Right hindlimb (tissue), 1 donor: ENCODE data around the gene RCVRN.
"Not testable (repeated sequence)": the region's sequence is repeated elsewhere in the genome, so short reads cannot be mapped to it uniquely, and the experiment has no call there.

Experiments used
- DNase-seq: peaks from one replicate; pipeline ENCODE4 v3.0.0-alpha.2; 2018

The RCVRN gene

GRCh38 chr17:9921216-9921615, 16.1 kb upstream of the RCVRN start:
- DNase-seq, result not testable (repeated sequence)

GRCh38 chr17:9918804-9919352, 13.8 kb upstream of the RCVRN start:
- no peak for DNase-seq

- DNase-seq, result no peak
Observed at GRCh38 chr17:9918352-9918751, 13.3 kb upstream of the RCVRN start.

- no peak for DNase-seq
Observed at GRCh38 chr17:9917801-9918200, 12.7 kb upstream of the RCVRN start.

- no peak for DNase-seq
Observed at GRCh38 chr17:9917131-9917530, 12.1 kb upstream of the RCVRN start.

GRCh38 chr17:9916108-9916507, 11.0 kb upstream of the RCVRN start:
- DNase-seq, result no peak

- DNase-seq, result no peak
Observed at GRCh38 chr17:9913476-9913875, 8.4 kb upstream of the RCVRN start.

- no peak for DNase-seq
Observed at GRCh38 chr17:9912121-9913099, 7.3 kb upstream of the RCVRN start.

GRCh38 chr17:9911089-9911488, 6.0 kb upstream of the RCVRN start:
- no peak for DNase-seq

- DNase-seq, result no peak
Observed at GRCh38 chr17:9908649-9909042, 3.6 kb upstream of the RCVRN start.

- DNase-seq, result peak; percentile 13
Observed at GRCh38 chr17:9907883-9908648, 3.0 kb upstream of the RCVRN start.

- DNase-seq, result no peak
Observed at GRCh38 chr17:9907131-9907530, 2.1 kb upstream of the RCVRN start.

- DNase-seq, result no peak
Observed at GRCh38 chr17:9906616-9907015, 1.5 kb upstream of the RCVRN start.

- DNase-seq, result no peak
Observed at GRCh38 chr17:9905902-9906301, 831 bp upstream of the RCVRN start.

- no peak for DNase-seq
Observed at GRCh38 chr17:9904277-9905077, 594 bp downstream of the RCVRN start.

- DNase-seq, result no peak
Observed at GRCh38 chr17:9902120-9902519, 3.0 kb downstream of the RCVRN start.

- peak; percentile 45 for DNase-seq
Observed at GRCh38 chr17:9900784-9901183, 4.3 kb downstream of the RCVRN start.

GRCh38 chr17:9900044-9900594, 5.0 kb downstream of the RCVRN start:
- no peak for DNase-seq

- no peak for DNase-seq
Observed at GRCh38 chr17:9899280-9900043, 5.6 kb downstream of the RCVRN start.

- no peak for DNase-seq
Observed at GRCh38 chr17:9898812-9899211, 6.3 kb downstream of the RCVRN start.

- no peak for DNase-seq
Observed at GRCh38 chr17:9897372-9897968, 7.6 kb downstream of the RCVRN start.
